Measurements from ENCODE around the gene MSI2.

Gene MSI2

GRCh38 chr17:57678393-57678792 lies 422.1 kb downstream of the MSI2 start:
- no peak for DNase-seq

- no peak for DNase-seq
Observed at GRCh38 chr17:57679356-57679755, 423.0 kb downstream of the MSI2 start.

DNA sequence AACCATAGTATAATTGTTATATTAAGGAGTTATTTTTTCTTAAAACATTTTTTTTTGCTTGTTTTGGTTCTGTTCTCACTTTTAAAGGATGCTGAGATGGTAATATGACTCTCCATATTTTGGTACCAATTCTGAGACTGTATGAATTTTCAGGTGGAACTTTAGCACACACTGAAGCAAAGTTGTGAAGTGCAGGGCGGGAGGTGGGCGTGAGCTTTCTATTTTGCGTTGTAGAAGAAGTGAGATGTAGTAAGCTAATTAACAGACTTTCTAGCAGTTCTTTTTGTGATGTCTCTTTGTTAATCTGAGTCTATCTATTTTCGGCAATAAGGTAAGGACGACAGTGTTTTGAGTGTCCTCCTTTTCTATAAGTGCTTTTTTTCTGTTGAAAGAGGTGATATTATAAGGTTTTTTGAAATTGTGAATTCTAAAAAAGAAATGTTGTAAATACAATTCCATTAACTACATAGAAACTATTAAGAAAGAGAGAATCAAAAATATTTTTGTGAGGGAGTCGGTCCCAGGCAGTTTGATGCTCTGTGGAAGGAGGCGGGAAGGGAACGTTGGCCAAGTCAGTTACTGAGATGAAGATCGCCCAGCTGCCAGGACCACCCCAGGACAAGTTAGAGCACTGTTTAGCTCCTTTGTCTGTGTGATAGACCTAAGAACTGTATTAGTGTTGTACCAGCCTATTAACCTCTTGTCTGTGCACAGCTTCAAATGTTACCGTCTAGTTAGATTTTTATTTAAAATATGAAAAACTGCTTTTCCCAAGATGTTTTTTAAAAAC lies 423.8 kb downstream of the MSI2 start:
- DNase-seq = no peak

GRCh38 chr17:57682701-57683100 lies 426.4 kb downstream of the MSI2 start:
- DNase-seq = no peak

DNA sequence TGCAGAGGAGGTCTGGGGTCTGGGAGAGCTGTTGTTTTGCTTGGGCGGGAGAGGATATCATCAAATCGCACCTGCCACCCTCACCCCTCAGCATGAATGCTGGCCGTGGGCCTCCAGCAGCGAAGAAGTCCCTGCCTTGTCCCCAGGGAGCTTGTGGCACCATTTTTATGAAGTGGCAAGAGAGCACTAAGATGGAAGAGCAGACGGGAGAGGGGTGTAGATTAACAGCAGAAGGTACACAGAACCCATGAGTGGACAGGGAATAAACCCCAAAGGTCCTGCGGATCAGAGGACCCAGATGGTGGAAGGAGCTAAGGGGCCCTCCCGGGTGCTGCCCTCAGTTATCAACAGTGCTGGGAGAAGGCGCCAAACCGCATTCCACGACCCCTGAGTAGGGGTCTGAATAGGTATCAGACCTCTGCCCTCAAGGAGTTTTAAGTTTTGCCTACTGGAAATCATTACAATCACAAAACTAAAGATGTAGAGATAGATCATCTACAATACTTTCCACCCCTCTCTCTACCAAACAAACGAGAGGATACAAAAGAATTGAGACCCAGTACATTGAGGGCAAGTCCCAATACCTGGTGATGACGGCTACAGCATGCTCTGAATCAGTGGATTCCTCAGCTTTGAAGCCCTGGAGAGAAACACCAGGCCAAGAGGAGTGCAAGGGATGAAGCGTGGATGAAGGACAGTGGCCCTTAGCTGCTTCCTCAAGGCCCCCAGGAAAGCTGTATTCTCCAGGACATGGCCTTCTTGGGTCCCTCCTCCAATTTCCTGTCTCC lies 428.6 kb downstream of the MSI2 start:
- DNase-seq = no peak

DNA sequence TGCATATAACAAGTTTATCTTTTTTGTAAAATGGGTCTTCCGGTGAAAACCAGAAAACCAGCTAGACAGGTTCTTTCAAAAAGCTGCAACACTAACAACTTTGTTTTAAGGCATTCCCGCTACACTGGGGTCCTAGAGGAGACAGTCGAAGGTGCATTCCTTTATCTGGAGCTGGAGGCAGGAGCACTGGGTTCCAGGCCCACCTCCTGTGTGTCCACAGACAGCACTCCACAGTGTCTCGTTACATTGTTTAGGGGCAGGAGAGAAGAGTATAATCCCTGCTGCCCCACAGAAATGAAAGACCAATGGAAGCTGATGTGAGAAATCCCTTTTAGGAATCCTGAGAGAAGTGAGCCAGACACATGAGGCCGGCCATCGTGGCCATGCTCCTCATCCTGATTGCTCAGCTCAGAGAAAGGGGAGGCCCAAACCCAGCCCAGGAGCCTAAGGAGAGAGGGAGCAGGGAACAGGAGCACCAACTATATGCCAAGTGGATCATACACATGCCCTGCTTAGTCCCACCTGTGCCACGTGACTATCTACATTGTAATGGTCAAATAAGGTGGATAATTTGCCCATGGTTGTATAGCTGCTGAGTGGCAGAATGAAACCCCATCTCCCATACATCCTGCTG lies 429.3 kb downstream of the MSI2 start:
- no peak for DNase-seq

- DNase-seq = no peak
Observed at GRCh38 chr17:57687642-57688041, 431.3 kb downstream of the MSI2 start.

DNA sequence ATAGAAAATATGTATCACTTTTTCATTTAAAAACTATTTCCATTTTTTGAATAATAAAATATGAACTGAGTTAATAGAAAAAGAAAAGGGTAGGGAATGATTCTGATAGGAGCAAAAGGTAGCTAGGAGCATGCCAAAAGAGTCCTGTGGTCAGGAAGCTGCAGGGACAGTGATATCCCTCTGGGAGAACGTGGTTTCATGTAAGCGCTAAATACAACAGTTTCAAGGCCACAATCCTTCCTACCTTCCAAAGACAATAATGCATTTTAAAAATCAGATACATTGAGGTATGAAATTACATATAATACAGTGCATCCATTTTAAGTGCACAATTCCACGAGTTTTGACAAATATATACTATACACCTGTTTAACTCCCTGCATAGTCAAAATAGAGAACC lies 432.9 kb downstream of the MSI2 start:
- no peak for DNase-seq

DNA sequence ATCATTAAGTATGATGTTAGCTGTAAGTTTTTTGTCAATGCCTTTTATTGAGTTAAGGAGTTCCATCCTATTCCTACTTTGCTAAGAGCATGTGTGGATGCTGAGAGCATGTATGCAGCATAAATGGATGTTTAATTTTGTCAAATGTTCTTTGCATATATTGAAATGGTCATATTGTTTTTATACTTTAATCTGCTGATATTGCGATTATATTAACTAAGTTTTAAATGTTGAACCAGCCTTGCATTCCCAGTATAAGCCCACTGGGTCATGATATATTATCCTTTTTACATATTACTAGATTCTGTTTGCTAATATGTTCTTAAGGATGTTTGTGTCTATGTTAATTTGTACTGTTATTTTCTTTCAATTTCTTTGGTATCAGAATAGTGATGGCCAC lies 435.6 kb downstream of the MSI2 start:
- no peak for DNase-seq

GRCh38 chr17:57692770-57693169 lies 436.4 kb downstream of the MSI2 start:
- DNase-seq = no peak

DNA sequence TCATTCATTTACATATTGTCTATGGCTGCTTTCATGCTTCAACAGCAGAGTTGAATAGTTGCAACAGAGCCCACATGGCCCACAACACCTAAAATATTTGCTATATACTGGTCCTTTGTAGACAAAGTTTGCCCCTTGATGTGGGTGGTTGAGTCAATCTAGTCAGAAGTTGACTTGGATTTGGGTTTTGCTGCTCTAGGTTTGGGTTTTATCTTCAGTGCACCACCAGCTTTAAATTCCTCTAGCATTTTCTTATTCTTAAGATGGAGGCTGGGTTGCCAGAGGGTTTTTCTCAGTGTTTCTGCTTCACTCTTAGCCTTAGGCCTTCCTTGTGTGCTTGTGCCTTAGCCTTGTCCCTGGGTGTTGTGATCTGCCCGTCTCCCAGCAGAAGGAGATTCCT lies 437.7 kb downstream of the MSI2 start:
- DNase-seq = no peak

- peak; percentile 32 for DNase-seq
Observed at GRCh38 chr17:57696050-57696449, 439.7 kb downstream of the MSI2 start.

DNA sequence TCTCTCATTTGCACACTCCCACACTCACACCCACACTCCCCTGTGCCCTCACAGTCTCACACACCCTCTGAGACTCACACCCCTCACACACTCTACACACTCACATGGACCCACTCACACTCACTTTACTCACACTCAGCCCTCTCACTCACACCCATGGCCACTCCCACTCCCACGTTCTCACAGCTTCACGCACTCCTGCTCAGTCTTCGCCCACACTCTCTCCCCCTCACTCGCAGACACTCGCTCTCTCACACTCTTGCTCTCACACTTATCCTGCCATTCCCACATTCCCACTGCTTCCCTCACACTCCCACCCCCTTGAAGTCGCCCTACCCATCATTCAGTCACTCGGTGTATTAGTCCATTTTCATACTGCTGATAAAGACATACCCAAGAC lies 440.9 kb downstream of the MSI2 start:
- no peak for DNase-seq

- DNase-seq = no peak
Observed at GRCh38 chr17:57697891-57698711, 441.8 kb downstream of the MSI2 start.

GRCh38 chr17:57699751-57700219 lies 443.5 kb downstream of the MSI2 start:
- no peak for DNase-seq

GRCh38 chr17:57701124-57701523 lies 444.8 kb downstream of the MSI2 start:
- DNase-seq = no peak

DNA sequence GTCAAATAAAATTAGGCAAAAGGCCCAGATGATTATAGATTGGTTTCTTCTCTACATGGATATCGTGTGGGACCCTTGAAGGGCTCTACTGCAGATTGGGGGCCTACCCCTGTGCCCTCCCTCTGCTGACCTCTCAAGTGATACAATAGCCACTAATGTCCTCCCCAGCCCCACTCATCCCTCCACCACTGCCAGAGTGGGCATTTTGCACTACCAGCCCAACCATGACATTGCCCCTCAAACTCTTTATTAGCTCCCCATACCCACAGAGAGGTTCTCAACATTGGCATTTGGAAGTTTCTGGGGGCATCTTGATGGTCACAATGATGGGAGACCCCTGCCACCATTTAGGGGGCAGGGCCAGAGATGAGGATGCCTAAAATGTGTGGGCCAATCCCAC lies 446.9 kb downstream of the MSI2 start:
- no peak for DNase-seq

DNA sequence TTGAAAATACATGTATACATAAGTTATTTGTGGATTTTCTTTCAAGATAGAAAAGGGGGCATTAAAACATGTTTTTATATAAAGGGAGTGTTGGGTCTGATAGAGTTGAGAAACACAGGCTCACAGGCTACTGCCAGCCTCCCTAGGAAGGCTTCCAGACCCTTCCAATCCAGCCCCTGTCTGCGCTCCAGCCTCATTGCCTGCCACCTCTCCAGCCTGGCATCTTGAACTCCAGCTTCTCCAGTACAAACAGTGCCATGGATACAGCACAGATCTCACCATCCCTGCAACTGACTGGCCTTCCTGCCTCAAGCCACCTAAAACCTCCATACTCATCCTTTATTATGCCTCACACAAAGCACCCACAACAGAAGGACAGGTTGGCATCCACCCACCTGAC lies 448.1 kb downstream of the MSI2 start:
- DNase-seq = no peak

GRCh38 chr17:57705921-57706695 lies 449.8 kb downstream of the MSI2 start:
- DNase-seq = no peak

DNA sequence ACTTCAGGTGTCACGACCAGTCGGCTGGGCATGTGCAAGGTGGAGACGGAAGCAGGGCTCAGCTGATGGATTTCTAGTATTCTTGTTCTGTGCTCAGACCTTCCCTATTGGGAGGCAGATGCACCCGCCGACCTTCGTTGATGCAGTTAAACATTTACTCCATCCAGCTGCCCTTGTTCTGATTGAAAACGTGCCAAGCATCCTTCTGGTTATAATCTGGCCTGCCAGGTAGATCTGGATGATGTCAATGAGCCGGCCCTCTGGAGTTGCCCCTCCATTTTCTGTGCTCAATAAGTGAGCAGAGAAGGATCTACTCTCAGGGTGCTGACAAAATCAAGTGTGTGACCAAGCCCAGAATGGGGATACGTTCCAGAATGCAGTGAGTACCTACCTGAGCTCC lies 450.4 kb downstream of the MSI2 start:
- DNase-seq = no peak

- DNase-seq = peak; percentile 21
Observed at GRCh38 chr17:57707892-57708291, 451.6 kb downstream of the MSI2 start.

DNA sequence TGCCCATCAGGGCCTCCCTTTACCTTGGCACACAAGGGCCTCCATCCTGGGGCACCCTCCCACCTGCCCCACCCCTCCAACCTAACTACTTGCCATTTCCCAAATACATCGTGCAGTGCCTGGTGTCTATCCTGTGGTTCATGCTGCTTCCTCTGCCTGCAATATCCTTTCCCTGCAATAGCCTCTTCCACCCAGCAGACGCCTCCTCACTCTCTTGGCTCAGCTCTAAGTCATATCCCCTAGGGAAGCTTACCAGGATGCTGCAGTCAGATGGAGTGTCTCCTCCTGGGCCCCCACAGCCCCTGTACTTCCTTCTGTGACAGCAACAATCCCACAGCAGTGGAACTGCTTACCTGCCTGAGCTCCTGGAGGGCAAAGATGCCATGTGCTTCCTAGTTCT lies 452.1 kb downstream of the MSI2 start:
- no peak for DNase-seq
